Stimulated activated CD4-positive, alpha-beta T cell treated with anti-CD3 and anti-CD28 coated beads, Interleukin-4, amount 100 ng/mL, for 1 hour (primary cell): Measurements from ENCODE around the gene IFITM2.
A peak's percentile ranks its signal among the peaks of the same experiment; 100 is the strongest.
"Not testable (repeated sequence)": the region's sequence is repeated elsewhere in the genome, so short reads cannot be mapped to it uniquely, and the experiment has no call there.

ENCODE experiments used
- DNase-seq: peaks from one replicate; pipeline ENCODE4 v3.0.0-alpha.2; 2020

IFITM2 gene

DNA sequence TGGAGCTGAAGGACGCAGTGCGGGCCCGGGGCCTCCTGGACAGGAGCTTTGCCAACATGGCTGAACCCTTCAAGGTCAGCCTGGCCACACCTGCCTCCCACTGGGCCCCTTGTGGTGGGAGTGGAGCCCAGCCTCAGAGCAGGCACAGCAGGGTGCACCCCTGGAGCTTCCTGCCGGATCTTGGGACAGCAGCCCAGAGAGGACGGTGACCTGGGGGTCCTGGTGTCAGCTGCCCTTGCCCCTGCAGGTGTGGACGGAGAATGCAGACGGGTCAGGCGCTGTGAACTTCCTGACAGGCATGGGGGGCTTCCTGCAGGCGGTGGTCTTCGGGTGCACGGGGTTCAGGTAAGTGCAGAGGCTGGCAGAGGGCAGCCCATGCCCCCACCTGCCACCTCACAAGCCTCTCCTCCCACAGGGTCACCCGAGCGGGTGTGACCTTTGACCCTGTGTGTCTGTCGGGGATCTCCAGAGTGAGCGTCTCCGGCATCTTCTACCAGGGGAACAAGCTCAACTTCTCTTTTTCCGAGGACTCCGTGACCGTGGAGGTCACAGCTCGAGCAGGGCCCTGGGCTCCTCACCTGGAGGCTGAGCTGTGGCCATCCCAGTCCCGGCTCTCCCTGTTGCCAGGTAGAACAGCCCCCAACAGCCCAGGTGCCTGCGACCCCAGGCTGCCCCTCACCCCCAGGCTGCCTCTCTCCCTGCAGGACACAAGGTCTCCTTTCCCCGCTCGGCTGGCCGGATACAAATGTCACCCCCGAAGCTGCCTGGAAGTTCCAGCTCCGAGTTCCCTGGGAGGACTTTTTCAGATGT lies 13.6 kb upstream of the IFITM2 start:
- DNase-seq, result no peak

DNA sequence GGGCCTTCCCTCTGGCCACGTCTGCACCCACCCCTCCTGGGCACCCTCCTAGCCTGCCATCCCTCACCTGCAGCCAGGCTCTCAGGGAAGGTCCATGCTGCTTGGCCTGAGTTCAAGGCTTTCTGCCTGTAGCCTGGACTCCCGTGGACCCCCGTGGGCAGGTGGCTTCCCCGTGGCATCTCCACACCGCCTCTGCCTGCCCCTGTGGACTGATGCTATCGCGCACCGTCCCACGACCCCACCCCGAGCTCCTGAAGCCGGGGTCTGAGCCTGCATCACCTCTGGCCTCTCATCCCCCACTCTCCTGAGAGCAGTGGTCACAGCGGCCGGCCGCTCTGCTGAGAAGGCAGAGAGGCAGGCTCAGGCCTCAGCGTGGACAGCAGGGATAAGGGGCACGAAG lies 12.8 kb upstream of the IFITM2 start:
- DNase-seq, result no peak

DNA sequence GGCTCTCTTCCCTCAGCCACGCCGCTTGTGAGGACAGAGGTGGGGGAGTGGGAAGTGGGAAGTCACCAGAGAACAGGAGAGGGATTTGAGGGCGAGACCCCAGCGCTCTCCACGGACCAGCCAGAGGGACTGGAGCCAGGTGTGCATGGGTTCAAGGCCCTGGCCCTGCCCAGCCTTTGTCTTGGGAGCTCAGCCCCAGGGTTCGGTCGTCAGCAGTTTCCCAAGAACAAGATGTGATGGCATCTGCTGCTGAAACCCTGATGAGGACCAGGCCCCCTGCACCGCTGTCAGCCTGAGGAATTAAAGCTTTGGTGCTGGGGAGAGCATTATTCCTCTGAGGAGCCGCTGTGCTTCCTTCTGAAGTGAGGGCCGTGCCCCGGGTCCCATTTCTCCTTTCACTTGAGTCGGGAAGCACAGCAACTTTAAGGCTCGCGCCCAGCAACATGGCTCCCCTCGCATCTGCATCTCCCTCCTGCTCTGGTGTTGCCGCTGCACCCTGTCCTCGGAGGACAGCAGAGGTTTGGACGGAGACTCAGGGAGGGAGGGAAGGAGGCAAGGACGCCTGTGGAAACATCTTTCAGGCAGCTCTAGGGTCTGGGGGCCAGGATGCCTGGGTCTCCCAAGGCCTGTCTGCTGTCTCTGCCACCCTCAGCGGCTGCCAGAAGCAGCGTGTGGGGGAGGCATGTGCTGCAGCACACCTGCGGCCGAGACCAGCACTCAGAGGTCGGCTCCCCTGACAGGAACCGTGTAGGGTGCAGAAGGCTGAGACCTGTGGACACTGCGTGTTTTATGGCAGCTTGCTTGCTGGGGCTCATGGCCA lies 12.1 kb upstream of the IFITM2 start:
- DNase-seq, result no peak

DNA sequence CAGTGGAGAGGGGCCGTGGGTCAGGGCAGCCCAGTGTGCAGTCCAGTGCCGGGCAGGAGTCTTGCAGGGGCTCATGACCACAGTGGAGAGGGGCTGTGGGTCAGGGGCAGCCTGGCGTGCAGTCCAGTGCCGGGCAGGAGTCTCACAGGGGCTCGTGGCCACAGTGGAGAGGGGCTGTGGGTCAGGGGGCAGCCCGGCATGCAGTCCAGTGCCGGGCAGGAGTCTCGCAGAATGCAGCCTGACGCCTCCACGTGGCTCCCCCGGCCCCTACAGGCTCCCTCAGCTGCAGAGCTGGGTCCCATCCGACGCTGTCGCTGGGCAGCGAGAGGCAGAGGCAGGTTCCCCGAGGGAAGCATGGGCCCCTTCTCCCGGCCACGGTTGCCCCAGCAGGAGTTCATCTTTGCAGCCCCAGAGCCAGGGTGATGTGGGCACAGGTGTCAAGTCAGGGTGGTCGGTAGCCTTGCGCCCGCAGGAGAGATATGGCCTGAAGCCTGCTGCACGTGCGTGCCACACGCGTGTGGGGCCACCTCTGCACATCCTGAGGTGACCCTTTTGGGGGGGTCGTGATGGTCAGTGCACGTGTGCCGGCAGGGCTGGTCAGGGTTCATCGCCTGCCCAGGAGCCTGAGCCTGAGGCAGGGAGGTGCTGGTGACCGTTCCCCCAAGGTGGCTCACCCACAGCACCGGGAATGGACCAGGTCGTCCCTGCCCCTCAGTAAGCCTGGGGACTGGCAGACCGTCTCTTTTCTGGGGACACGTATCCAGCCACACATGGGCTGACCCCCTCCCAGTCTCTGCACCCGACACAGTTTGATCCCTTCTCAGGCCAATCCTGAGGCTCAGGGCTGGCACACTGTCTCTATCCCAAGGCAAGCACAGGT lies 11.2 kb upstream of the IFITM2 start:
- no peak for DNase-seq

DNA sequence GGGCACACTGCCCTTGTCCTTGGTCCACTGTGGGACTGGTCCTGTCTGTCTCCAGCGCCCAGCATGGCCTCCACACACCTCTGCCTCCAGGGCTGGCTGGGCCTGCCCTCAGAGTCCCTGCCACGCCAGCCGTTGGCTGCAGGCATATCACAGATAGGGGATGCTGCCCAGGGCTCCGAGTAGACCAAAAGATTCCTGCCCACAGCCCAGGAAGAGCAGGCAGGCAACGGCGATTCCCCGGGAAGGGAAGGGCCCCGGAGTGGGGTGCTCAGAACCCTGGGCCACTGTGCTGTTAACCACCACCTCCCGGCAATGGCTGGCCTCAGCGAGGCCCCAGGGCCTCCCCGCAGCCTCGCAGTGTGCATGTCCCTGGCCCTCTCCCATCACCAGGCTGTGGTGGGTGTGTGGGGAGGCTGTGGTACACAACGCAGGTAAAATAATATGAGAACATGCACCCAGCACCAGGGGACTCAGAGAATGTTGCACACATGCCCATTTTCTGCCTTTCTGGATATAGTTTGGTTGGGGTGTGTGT lies 10.5 kb upstream of the IFITM2 start:
- DNase-seq, result no peak

DNA sequence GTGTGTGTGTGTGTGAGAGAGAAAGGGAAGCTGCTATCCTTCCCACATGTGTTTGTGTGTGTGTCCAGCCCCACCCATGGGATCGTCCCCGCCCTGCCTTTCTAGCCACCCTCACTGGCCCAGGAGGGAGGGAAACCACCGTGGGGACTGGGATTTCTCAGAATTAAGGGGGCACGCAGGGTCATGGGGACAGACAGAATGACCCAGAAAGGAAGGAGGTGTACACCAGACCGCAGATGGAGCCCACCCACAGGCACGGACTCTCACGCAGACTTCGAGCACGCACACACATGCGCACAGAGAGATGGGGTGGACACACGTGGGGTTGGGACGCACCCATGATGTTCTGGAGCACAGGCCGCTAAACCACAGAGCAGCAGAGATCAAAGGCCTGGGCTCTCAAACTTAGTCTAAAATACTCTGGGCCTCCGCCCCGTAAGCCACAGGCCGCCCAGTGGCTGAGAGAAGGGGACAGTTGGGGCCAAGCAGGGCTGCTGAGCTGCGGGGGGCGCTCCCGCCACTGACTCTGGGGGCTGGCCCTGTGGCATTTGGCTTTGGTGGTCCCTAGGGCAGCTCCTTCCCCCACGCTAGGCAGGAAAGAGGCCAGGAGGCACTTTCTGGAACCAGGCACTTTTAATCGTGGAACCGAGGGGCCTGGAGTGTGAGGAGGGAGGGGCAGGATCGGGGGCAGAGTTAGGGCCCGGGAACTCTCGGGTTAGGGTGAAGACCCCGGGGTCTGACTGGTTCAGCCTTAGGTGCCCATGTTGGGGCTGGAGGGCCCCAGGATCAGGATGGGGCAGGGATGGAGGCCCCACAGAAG lies 9.8 kb upstream of the IFITM2 start:
- DNase-seq, result peak; percentile 15

DNA sequence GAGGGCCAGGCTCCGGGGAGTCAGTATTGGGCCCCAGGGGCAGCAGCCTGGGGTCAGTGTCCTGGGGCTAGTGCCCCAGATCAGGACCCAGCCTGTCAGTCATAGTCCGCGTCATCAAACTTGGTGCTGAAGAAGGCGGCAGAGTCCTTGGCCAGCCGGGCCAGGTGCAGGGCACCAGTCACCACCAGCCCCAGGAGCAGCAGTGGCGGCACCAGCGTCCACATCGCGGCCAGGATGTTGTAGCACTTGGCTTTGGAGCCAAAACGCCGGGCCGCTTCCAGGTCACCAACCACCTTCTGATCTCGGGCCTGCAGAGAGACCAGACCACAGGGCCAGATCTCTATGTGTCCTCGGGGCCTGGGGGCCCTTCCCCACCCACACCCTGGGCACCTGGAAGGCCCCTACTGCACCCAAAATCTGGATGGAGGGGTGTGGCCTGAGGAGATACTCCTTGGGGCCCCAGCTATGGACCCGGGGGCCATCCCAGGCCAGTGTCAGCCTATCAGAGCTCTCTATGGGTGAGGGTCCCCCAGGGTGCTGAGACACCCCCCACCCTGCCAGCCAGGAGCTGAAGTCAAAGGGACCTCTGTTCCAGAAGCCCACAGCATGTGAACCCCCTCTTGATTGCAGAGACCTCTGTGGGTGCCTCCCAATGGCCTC lies 9.1 kb upstream of the IFITM2 start:
- DNase-seq, result no peak

DNA sequence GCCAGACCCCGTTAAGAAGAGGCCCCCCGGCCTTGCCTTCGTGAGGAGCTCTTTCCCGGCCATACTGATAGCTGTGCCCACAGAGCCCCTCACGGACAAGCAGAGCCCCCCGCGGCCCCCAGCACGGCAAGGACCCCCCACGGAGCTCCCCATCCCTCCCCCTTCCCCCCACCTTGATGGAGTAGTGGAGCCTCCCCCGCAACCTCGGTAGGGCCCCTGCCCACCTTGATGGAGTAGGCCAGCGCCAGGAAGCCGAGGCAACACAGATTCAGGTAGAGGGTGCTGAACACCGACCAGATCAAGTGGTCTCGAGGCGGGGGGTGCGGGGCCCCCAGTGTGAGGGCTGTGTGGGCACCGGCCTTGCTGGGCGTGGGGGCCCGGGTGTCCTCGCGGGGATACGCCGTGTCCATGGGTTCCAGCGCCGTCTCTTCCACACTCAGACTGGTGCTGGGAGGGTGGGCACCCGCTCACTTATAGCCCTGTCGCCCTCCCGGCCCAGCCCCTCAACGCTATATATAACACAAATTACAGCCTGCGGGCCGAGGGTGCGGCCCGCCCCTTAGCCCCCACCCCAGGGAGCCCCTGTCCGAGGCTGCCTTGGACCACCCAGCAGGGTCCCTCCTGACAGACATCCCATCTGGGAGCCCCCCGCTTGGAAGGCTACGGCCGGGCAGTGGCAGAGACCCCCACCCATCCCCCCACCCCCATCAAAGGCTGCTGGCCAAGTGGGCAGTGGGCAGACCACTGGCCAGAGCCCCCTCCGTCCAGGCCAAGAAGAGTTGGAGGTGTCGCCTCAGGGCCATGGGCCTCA lies 8.3 kb upstream of the IFITM2 start, which contains the start of gene IFITM5:
IFITM5 (minus strand) TSS at position 446 of the 811 bp plus-strand sequence; CDS start at position 410, 36 bp downstream.
- no peak for DNase-seq

DNA sequence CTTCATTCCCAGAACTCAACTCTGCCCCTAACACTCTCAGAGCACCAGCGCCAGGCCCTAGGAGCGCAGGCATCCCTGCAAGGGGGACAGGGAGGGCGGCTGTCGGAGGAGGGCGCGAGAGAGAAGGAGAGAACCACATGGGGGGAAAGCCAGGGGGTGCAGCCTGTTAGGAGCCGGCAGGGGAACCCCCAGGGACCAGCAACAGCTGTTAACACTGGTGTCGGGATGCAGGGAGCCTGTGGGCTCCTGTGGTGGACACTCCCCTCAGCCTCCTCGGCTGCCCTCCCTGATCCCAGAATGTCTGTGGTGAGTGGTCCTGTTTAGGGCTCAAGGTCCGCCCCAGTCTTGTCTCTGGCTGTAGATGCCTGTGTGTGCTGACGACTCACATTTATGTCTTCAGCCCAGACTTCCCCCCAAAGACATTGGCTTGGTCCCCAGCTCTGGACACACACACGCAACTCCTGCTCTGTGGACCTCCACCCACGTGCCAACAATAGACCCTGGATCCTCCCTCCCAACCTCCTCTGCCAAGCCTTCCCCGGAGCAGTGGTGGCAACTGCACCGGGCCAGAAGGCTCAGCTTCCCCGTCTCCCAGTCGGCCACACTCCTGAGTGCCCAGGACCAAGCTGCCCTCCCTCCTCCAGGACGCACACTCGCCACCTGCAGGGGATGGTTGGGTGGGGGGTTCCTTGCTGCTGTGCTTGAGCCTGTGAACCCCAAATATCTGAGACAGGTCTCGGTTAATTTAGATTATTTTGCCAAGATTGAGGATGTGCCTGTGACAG lies 7.5 kb upstream of the IFITM2 start:
- no peak for DNase-seq

DNA sequence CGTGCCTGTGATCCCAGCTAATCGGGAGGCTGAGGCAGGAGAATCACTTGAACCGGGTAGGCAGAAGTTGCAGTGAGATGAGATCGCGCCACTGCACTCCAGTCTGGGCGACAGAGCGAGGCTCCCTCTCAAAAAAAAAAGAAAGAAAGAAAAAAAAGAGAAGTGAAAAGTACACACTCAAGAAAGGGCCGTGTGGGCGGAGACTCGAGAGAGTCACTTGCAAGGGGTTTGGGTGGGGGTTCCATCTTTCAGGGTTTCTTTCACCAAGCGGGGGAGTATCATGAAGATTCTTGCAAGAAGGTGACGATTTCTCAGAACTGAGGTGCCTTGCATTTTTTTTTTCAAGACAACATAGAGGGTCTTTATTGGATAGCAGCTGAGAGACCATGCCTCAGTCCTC lies 4.3 kb upstream of the IFITM2 start:
- no peak for DNase-seq

DNA sequence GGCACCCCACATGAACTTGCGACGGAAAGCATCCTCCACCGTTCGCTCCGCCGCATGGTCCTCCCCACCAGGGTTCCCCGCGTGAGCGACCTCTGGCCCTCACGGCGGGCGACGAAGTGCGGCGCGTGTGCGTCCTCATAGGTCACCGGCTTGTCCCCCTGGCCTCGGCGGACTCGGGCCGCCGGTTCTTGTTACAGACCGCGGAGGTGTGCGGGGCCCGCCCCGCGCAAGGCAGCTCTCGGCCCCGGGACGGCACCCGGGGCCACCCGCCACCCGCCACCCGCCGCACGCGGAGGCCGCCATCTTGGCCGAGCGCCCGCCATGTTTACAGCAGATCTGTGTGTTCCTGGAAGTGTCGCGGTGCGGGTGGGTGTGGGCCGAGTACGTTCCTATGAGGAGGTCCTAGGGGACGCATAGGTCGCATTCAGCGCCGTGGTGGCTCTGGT lies 3.5 kb upstream of the IFITM2 start:
- DNase-seq, result no peak

DNA sequence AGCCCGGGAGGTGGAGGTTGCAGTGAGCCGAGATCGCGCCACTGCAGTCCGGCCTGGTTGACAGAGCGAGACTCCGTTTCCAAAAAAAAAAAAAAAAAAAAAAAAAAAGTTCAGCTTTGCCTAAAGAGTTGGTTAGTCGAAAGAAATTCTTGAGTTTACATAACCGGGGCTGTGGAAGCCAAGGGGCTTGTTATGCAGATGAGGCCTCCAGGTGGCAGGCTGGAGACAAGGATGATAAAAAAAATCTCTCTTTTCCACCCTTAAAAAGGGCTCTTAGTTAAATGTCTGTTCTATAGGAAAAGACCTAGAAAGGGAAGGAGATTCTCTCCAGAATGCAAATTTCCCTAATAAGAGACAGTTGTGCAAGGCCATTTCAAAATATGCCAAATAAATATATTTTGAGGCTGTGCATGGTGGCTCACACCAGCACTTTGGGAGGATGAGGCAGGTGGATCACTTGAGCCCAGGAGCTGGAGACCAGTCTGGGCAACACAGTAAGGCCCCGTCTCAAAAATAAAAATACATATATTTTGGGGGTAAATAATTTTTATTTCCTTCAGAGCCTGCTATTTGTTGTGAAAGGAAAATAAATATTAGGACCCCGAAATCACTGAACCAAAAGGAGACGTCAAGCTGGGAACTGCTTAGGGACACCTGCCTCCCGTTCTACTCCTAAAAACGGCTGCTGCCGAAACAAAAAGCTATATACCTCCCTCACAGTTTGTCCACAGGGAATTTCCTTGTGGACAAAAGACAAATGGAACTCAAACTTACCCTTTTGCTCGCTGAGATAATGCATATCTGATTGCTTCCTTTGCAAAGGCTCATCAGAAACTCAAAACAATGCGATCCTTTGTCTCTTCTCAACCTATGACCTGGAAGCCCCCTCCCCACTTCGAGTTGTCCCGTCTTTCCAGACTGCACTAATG lies 2.4 kb upstream of the IFITM2 start:
- peak; percentile 66 for DNase-seq

DNA sequence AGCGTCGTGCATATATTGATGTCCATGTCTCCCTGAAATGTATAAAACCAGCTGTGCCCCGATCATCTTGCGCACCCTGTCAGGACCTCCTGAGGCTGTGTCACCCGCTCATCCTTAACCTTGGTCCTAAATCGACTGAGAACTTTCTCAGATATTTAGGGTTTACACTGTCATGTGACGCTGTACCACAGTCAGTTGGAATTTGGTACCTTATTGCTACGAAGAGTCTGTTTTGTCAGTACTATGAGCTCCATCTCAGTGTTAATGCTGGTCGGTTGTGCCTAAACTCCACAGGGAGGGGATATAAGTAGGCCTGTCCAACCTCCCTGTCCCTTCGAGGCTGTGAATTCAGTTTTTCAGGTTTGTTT lies 1.8 kb upstream of the IFITM2 start:
- no peak for DNase-seq

DNA sequence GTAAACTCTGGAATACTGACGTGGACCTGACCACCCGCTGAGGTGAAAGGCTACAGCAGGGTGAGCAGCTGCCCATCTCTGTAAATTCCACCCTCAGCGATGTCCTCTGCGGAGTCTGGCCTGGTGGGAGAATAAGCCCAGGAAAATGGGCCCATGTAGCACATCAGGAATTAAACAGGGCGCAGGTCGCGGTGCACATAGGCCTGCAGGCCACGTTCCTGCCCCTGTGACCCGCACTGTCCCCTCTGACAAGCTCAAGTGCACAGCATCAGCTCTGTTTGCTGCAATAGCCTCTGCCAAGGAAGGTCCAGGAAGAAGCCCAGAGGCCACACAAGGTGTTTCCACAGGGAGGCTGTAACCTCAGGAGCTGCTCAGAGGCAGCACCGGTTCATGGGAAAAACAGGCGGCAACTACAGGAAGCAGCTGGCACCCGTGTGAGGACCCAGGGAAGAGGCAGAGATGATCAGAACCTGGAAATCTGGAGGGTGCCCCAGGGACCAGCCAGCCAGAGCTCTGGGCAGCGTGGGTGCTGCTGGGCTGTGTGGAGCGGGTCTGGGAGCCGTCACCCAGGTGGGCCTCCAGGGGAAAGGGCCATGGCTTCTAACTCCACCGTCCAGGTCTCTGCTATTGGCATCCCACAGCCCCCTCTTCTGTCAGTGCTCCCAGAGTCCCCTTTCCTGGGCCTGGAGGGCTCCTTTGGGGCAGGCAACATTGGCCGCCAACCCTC lies 808 bp upstream of the IFITM2 start:
- DNase-seq, result no peak

DNA sequence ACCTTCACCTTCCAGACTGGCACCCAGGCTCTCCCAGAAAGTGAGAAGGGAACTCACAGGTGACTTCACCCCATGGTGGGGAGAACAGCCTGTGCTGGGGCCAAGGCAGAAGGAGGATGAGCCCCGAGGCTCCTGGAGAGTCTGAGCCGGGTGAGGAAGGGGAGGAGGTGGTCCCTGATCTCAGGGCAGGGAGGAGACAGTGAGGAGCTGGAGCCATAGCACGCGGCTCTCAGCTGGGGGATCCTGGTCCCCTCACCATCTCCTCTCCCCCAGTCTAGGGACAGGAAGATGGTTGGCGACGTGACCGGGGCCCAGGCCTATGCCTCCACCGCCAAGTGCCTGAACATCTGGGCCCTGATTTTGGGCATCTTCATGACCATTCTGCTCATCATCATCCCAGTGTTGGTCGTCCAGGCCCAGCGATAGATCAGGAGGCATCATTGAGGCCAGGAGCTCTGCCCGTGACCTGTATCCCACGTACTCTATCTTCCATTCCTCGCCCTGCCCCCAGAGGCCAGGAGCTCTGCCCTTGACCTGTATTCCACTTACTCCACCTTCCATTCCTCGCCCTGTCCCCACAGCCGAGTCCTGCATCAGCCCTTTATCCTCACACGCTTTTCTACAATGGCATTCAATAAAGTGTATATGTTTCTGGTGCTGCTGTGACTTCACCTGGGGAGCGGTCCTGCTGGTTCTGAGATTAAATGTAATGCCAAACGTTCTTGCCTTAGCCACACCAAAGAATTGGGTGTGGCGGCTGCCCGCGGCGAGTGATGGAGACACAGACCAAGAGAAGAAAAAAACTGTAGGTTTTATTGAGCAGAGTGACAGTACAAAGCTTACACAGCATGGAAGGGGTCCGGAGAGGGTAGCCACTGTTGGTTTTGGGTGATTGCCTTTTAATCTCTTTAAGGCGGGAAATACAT lies 1.4 kb downstream of the IFITM2 start:
- DNase-seq, result not testable (repeated sequence)

DNA sequence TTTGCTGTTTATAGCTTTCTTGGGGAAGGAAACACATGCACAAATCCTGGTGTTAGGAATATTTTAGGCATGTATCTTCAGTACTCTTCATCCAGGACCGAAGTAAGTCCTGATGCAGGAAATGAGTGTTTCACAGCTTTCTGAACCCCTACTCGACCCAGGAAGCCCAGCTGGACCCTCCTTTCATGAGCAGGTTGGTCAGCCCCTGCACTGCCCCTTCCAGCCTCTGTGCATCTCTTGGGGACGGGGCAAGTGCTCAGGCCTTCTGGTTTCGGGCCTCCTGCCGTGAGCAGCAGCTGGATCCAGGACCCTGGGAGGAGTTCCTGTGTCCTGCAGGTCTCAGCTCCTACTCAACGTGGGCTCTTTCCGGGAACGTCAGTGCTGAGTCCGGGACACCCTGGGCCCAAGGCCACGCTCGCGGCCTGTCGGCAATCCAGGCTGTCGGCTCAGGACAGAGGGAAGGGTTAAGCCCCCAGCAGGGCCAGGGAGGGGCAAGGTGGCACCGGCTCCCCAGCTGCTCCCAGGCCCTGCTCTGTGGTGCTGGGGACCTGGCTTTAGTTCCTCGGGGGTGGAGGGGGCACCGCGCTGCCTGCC lies 2.5 kb downstream of the IFITM2 start:
- not testable (repeated sequence) for DNase-seq
